PC-3 (cell line): ENCODE measurements around the gene MAML2. TPM values are rescaled to one million over a fixed set of nuclear protein-coding genes. Genes with fewer than 3 reads are reported as not detected.

Source experiments
- ATAC-seq: fragments of 200-7000 bp; cut with Tn5 transposase; 2 replicates; pipeline ENCODE4 v1.9.1; 2020; ENCODE audit warnings: mild to moderate bottlenecking, moderate library complexity
- BruUV-seq: library from RNA; stranded (reverse); fragments of 400-500 nt; replicated peaks from 2 replicates; lab custom pipeline; 2021; lab: Mats Ljungman, UMichigan
- CTCF ChIA-PET: fragments of 300-600 bp; sonication (Branson Sonifier 250); formaldehyde crosslinking; loops from one replicate; lab custom pipeline; 2022; ENCODE audit warnings: antibody characterized with exemption; lab: Charles Lee
- POLR2A ChIA-PET: fragments of 300-600 bp; sonication (Branson Sonifier 250); formaldehyde crosslinking; loops from one replicate; lab custom pipeline; 2022; ENCODE audit warnings: antibody characterized with exemption; ENCODE audit not compliant: unreplicated experiment; lab: Charles Lee
- DNase-seq: peaks from one replicate; pipeline ENCODE4 v3.0.0-alpha.2; 2015
- H2AFZ ChIP-seq: fragments of 300-600 bp; sonication (generic); 2 replicates; pipeline ENCODE4 v1.6.0; 2016; ENCODE audit warnings: antibody characterized with exemption, low read length
- H3F3A ChIP-seq: fragments of 300-600 bp; sonication (generic); one replicate; pipeline ENCODE4 v1.6.0; 2017; ENCODE audit warnings: antibody characterized with exemption, low read length, control low read depth, mild to moderate bottlenecking; ENCODE audit not compliant: unreplicated experiment
- H3K27ac ChIP-seq: fragments of 300-600 bp; sonication (generic); 2 replicates; pipeline ENCODE4 v1.5.1; 2016; ENCODE audit warnings: mild to moderate bottlenecking, low read length
- H3K27me3 ChIP-seq: fragments of 300-600 bp; sonication (generic); 2 replicates; pipeline ENCODE4 v1.6.1; 2016; ENCODE audit warnings: low read length, mixed read lengths
- H3K36me3 ChIP-seq: fragments of 300-600 bp; sonication (generic); 2 replicates; pipeline ENCODE4 v1.6.1; 2016; ENCODE audit warnings: low read depth, mixed run types, low read length, mixed read lengths
- H3K4me1 ChIP-seq: fragments of 300-600 bp; sonication (generic); 2 replicates; pipeline ENCODE4 v1.5.1; 2016; ENCODE audit warnings: low read length; ENCODE audit not compliant: insufficient read depth
- H3K4me2 ChIP-seq: fragments of 300-600 bp; sonication (generic); 2 replicates; pipeline ENCODE4 v1.6.0; 2016; ENCODE audit warnings: low read length
- H3K4me3 ChIP-seq: fragments of 300-600 bp; sonication (generic); 2 replicates; pipeline ENCODE4 v1.5.1; 2016; ENCODE audit warnings: mild to moderate bottlenecking, low read length, mixed read lengths
- H3K79me2 ChIP-seq: fragments of 300-600 bp; sonication (generic); 2 replicates; pipeline ENCODE4 v1.6.1; 2017; ENCODE audit warnings: low read length, mixed read lengths
- H3K9ac ChIP-seq: fragments of 300-600 bp; sonication (generic); 2 replicates; pipeline ENCODE4 v1.6.0; 2016; ENCODE audit warnings: mild to moderate bottlenecking, low read length
- H3K9me2 ChIP-seq: fragments of 300-600 bp; sonication (generic); replicated peaks from 2 replicates; pipeline ENCODE4 v1.6.1; 2016; ENCODE audit warnings: mixed run types, low read length, mixed read lengths
- H3K9me3 ChIP-seq: fragments of 300-600 bp; sonication (generic); 2 replicates; pipeline ENCODE4 v1.6.1; 2016; ENCODE audit warnings: low read length, mixed read lengths
- H4K20me1 ChIP-seq: fragments of 300-600 bp; sonication (generic); 2 replicates; pipeline ENCODE4 v1.6.1; 2016; ENCODE audit warnings: low read length, mixed read lengths
- EZH2 ChIP-seq: fragments of 300-600 bp; sonication (generic); IDR thresholded peaks from one replicate; pipeline ENCODE4 v1.6.1; 2017; ENCODE audit warnings: antibody characterized with exemption, mild to moderate bottlenecking, low read length; ENCODE audit not compliant: unreplicated experiment
- EZH2phosphoT487 ChIP-seq: fragments of 300-600 bp; sonication (generic); IDR thresholded peaks from 2 replicates; pipeline ENCODE4 v1.6.1; 2018; ENCODE audit warnings: mild to moderate bottlenecking, antibody characterized with exemption, low read length, borderline replicate concordance
- intact Hi-C: fragments of 100-400 bp; cut with micrococcal nuclease; formaldehyde crosslinking; loops from 2 replicates; pipeline ENCODE4 v1.9.0; 2023
- total RNA-seq: library from RNA; depleted of rRNA; stranded (reverse); fragments of >200 nt; gene quantifications from 2 replicates; pipeline ENCODE4 v1.2.3, GENCODE V29; 2014
- TF ChIP-seq, protein P1 (sequence below): fragments of 300-600 bp; sonication (generic); conservative IDR thresholded peaks from 2 replicates; pipeline ENCODE4 v1.5.1; 2017; ENCODE audit warnings: antibody characterized with exemption, low read depth, mild to moderate bottlenecking, low read length

The MAML2 gene
- total RNA-seq, 1 experiment from 2014 or later, result 10.9 TPM

GRCh38 chr11:96180341-96180740, 162.7 kb downstream of the MAML2 start:
- H2AFZ ChIP-seq, result no peak overlapping the region
- no peaks in the 10 kb centered on the region for H3F3A ChIP-seq
- H3K4me2 ChIP-seq, result no peak overlapping the region
- H3K79me2 ChIP-seq, result no peaks in the 10 kb centered on the region
- no peak overlapping the region for H3K9ac ChIP-seq
- BruUV-seq, result no TSS peak
- POLR2A ChIA-PET, result no interaction called here
- H3K9me3 ChIP-seq, result no peaks in the 10 kb centered on the region
- no peak overlapping the region for H3K27ac ChIP-seq
- CTCF ChIA-PET, result interaction anchor here (0.5 kb wide), 1 partner anchor 444 kb away, joined by 3 read pairs; no protein-coding TSS in a partner anchor
- no peak for TF ChIP-seq EZH2
- TF ChIP-seq, protein P1, sequence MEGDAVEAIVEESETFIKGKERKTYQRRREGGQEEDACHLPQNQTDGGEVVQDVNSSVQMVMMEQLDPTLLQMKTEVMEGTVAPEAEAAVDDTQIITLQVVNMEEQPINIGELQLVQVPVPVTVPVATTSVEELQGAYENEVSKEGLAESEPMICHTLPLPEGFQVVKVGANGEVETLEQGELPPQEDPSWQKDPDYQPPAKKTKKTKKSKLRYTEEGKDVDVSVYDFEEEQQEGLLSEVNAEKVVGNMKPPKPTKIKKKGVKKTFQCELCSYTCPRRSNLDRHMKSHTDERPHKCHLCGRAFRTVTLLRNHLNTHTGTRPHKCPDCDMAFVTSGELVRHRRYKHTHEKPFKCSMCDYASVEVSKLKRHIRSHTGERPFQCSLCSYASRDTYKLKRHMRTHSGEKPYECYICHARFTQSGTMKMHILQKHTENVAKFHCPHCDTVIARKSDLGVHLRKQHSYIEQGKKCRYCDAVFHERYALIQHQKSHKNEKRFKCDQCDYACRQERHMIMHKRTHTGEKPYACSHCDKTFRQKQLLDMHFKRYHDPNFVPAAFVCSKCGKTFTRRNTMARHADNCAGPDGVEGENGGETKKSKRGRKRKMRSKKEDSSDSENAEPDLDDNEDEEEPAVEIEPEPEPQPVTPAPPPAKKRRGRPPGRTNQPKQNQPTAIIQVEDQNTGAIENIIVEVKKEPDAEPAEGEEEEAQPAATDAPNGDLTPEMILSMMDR, result no peak
- no peak for TF ChIP-seq EZH2phosphoT487
- H3K4me3 ChIP-seq, result no peak overlapping the region
- H3K27me3 ChIP-seq, result no peaks in the 10 kb centered on the region
- DNase-seq (no peak), ATAC-seq (no peak)
- no peaks in the 10 kb centered on the region for H3K9me2 ChIP-seq
- intact Hi-C loops, result no loop called here
- no peaks in the 10 kb centered on the region for H3K36me3 ChIP-seq
- no peaks in the 10 kb centered on the region for H3K4me1 ChIP-seq
- H4K20me1 ChIP-seq, result no peaks in the 10 kb centered on the region

GRCh38 chr11:96179905-96180304, 163.1 kb downstream of the MAML2 start:
- Histone ChIP-seq H2AFZ (no peak overlapping the region), H3K27ac (no peak overlapping the region), H3K9ac (no peak overlapping the region), H3K4me3 (no peak overlapping the region), H3F3A (no peaks in the 10 kb centered on the region), H3K9me2 (no peaks in the 10 kb centered on the region), H3K27me3 (no peaks in the 10 kb centered on the region), H3K36me3 (no peaks in the 10 kb centered on the region), H4K20me1 (no peaks in the 10 kb centered on the region), H3K4me2 (no peak overlapping the region), H3K9me3 (no peaks in the 10 kb centered on the region), H3K79me2 (no peaks in the 10 kb centered on the region), H3K4me1 (no peaks in the 10 kb centered on the region)
- ChIA-PET CTCF (interaction anchor here (0.5 kb wide), 1 partner anchor 443 kb away, joined by 3 read pairs; no protein-coding TSS in a partner anchor), POLR2A (no interaction called here)
- intact Hi-C loops, result no loop called here
- DNase-seq (no peak), ATAC-seq (no peak)
- no TSS peak for BruUV-seq
- TF ChIP-seq EZH2phosphoT487, result no peak
- TF ChIP-seq, protein P1, result no peak
- TF ChIP-seq EZH2, result no peak

DNA sequence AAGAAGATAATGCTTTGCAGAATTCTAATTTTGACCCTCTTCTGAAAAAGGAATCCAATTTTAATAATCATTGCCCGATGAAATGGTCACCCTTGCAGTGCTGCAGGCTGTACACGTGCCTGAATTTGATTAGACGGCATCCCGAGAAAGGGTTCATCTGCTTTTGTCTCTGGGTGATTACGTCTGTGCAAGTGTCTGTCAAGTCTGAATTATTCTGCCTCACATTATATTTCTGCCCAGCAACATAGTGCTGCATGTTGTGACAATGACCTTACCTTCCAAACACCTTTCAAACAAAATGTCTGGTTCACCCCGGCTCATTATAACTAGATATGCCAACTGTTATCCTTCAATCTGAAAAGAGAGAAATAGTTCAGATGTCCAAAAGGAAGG, 164.1 kb downstream of the MAML2 start:
- no peaks in the 10 kb centered on the region for H3K36me3 ChIP-seq
- intact Hi-C loops, result no loop called here
- H3K4me3 ChIP-seq, result no peak overlapping the region
- ChIA-PET CTCF (no interaction called here), POLR2A (no interaction called here)
- H3K4me2 ChIP-seq, result no peak overlapping the region
- no peaks in the 10 kb centered on the region for H3K27me3 ChIP-seq
- TF ChIP-seq, protein P1, result no peak
- TF ChIP-seq EZH2phosphoT487, result no peak
- no peak for TF ChIP-seq EZH2
- DNase-seq (no peak), ATAC-seq (no peak)
- H3F3A ChIP-seq, result no peaks in the 10 kb centered on the region
- H3K9ac ChIP-seq, result no peak overlapping the region
- no peaks in the 10 kb centered on the region for H3K4me1 ChIP-seq
- H3K9me2 ChIP-seq, result no peaks in the 10 kb centered on the region
- H2AFZ ChIP-seq, result no peak overlapping the region
- H3K27ac ChIP-seq, result no peak overlapping the region
- H3K9me3 ChIP-seq, result no peaks in the 10 kb centered on the region
- H4K20me1 ChIP-seq, result no peaks in the 10 kb centered on the region
- no TSS peak for BruUV-seq
- no peaks in the 10 kb centered on the region for H3K79me2 ChIP-seq
